ENCODE data around the gene LEKR1. TPM values are rescaled to one million over a fixed set of nuclear protein-coding genes. Genes with fewer than 3 reads are reported as not detected.

LEKR1 gene
- total RNA-seq, 1 donor from 2014 or later: 1.8 TPM

DNA sequence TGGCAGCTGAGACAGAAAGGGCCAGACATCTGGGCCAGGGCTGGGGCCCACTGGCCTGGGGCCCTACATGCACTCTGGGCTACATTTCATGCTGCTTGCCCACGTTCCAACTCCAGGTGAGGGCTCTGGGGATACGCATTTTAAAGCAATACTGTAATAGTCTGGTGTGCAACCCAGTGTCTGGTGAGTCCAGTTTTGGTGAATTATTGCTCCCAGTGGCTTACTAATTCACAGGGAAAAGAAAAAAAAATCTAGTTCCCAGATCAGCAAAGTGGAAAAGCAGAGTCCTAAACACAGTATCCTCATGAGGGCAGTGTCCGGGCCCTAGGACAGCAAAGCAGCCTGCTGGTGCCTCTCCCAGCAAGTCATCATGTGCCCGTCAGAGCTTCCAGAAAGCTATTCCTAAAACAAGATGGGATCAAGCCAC is 251.4 kb downstream of the LEKR1 start:
- no peak for DNase-seq (ENCODE audit: low read depth, low spot score)
- Mint-ChIP-seq H3K4me3 (no peak overlapping the region), H3K4me1 (peaks cover 63% of the 10 kb centered on the region), H3K9me3 (no peaks in the 10 kb centered on the region), H3K27ac (ENCODE audit: unreplicated experiment) (no peak overlapping the region), H3K27me3 (ENCODE audit: low read depth) (no peaks in the 10 kb centered on the region), H3K36me3 (ENCODE audit: low read depth) (no peaks in the 10 kb centered on the region)
- TF ChIP-seq, protein P1, sequence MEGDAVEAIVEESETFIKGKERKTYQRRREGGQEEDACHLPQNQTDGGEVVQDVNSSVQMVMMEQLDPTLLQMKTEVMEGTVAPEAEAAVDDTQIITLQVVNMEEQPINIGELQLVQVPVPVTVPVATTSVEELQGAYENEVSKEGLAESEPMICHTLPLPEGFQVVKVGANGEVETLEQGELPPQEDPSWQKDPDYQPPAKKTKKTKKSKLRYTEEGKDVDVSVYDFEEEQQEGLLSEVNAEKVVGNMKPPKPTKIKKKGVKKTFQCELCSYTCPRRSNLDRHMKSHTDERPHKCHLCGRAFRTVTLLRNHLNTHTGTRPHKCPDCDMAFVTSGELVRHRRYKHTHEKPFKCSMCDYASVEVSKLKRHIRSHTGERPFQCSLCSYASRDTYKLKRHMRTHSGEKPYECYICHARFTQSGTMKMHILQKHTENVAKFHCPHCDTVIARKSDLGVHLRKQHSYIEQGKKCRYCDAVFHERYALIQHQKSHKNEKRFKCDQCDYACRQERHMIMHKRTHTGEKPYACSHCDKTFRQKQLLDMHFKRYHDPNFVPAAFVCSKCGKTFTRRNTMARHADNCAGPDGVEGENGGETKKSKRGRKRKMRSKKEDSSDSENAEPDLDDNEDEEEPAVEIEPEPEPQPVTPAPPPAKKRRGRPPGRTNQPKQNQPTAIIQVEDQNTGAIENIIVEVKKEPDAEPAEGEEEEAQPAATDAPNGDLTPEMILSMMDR (conservative IDR thresholded peaks at IDR 0.05): no peak

- H3K27ac Mint-ChIP-seq (ENCODE audit: unreplicated experiment): no peak overlapping the region
- TF ChIP-seq, protein P1 (conservative IDR thresholded peaks at IDR 0.05): no peak
- peaks cover 63% of the 10 kb centered on the region for H3K4me1 Mint-ChIP-seq
- H3K9me3 Mint-ChIP-seq: no peaks in the 10 kb centered on the region
- DNase-seq (ENCODE audit: low read depth, low spot score): no peak
- no peaks in the 10 kb centered on the region for H3K36me3 Mint-ChIP-seq (ENCODE audit: low read depth)
- no peaks in the 10 kb centered on the region for H3K27me3 Mint-ChIP-seq (ENCODE audit: low read depth)
- peak overlapping the region; percentile 14 for H3K4me3 Mint-ChIP-seq
Measured at GRCh38 chr3:157078131-157078810, 252.1 kb downstream of the LEKR1 start.

DNA sequence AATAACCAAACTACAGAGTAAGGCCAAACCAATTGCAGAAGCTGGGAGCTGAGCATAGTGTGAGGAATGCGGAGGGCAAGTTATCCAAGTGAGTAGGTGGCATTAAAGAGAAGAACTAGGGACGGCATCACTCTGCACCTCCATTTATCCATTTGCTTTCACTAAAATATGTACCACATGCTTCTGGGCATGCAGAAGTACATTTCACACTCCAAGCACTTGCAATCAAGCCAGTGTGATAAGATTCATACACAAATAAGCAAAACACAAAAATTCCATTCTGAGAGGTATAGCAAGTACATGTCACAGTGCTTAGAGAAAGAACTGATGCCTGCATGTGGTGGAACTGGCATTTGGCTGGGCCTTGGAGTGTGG is 252.6 kb downstream of the LEKR1 start:
- no peaks in the 10 kb centered on the region for H3K36me3 Mint-ChIP-seq (ENCODE audit: low read depth)
- DNase-seq (ENCODE audit: low read depth, low spot score): no peak

GRCh38 chr3:157079676-157080369 is 253.7 kb downstream of the LEKR1 start:
- Mint-ChIP-seq H3K9me3 (no peaks in the 10 kb centered on the region), H3K27ac (ENCODE audit: unreplicated experiment) (peak overlapping the region; percentile 70), H3K36me3 (ENCODE audit: low read depth) (no peaks in the 10 kb centered on the region), H3K4me3 (peak overlapping the region; percentile 5), H3K27me3 (ENCODE audit: low read depth) (no peaks in the 10 kb centered on the region), H3K4me1 (peaks cover 63% of the 10 kb centered on the region)
- no peak for DNase-seq (ENCODE audit: low read depth, low spot score)
- TF ChIP-seq, protein P1 (conservative IDR thresholded peaks at IDR 0.05): no peak

More for the DNA sequence above, 252.6 kb downstream of the LEKR1 start:
- Mint-ChIP-seq H3K27ac (ENCODE audit: unreplicated experiment) (no peak overlapping the region), H3K4me3 (peak overlapping the region; percentile 14), H3K4me1 (peaks cover 63% of the 10 kb centered on the region), H3K27me3 (ENCODE audit: low read depth) (no peaks in the 10 kb centered on the region), H3K9me3 (no peaks in the 10 kb centered on the region)
- TF ChIP-seq, protein P1 (conservative IDR thresholded peaks at IDR 0.05): no peak

DNA sequence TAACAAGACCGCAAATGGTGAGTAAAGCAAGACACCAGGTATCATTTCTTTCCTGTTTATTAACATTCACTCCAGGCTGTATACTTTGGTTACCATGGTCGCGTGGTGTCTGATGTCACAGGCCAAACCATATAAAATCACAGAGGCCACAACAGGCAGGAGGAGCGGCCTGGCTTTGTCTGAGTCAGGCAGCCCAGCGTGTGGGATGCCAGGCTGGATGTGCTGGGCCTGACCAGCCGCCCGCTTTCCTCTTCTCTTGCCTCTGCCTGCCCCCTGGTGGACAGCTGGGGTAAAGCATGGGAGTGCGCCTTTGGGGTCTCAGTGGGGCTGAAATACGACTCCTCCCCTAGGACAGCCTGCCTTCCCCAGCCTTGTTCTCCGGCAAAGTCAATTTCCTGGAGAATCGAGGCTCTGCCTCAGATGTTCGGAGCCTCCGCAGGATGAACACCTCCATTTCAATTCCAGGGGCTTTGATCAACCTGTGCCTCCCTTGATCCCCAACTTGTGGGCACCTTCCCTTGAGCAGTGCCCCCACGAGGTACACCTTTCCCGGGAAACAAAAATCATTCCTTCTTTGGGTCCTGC is 255.6 kb downstream of the LEKR1 start:
- Mint-ChIP-seq H3K27me3 (ENCODE audit: low read depth) (no peaks in the 10 kb centered on the region), H3K4me1 (peaks cover 48% of the 10 kb centered on the region)
- TF ChIP-seq, protein P1 (conservative IDR thresholded peaks at IDR 0.05): peak; percentile 97

More for the DNA sequence above, 255.6 kb downstream of the LEKR1 start:
- Mint-ChIP-seq H3K36me3 (ENCODE audit: low read depth) (no peaks in the 10 kb centered on the region), H3K4me3 (peak overlapping the region; percentile 14), H3K9me3 (no peaks in the 10 kb centered on the region), H3K27ac (ENCODE audit: unreplicated experiment) (peak overlapping the region; percentile 72)
- DNase-seq (ENCODE audit: low read depth, low spot score): peak; percentile 100

Measured in neural crest cell (in vitro differentiated cells).